ENCODE data around the gene STK32C. TPM values are rescaled to one million over a fixed set of nuclear protein-coding genes. Genes with fewer than 3 reads are reported as not detected.

Gene STK32C
- total and polyA plus RNA-seq, 2 donors from 2014 or later = 11.6 to 14.4 TPM

DNA sequence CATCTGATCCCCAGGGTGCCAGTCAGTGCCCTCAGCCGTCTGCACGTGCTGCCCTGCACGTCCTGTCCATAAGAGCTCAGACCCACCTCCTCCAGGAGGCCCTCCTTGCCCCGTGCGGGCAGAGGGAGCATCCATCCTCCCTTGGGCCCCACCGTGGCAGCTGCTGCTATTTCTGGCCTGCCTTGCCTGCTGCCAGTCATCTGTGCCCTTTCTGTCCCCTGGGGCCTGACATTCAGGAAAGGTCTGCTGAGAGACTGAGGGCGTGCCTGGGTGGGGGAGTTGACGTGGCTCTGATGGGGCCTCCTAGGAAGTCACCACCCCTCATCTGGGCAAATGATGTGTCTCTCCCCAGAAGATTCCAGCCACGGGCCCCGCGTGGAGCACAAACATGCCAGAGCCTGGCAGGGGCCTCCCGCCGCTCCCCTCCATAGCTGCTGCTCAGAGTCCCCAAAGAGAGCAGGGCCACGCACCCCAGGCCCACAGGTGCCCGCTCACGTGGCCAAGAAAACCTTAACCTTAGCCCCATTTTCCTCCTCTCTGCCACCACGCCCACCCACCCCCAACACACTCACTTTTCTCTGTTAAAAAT is 99.2 kb downstream of the STK32C start:
- no peaks in the 10 kb centered on the region for H3K4me1 ChIP-seq (ENCODE audit: control insufficient read depth in 2 of 3, insufficient read depth in 2 of 3, low read depth in 1 of 3, low read length in 3 of 3)
- no peak for FAIRE-seq
- H3K27ac ChIP-seq (ENCODE audit: low read depth in 2 of 2, low read length in 2 of 2) = no peak overlapping the region
- DNase-seq = no peak
- intact Hi-C loops (cut with DNase I) = no loop called here
- peaks cover 0 to 8% (median under 1%) of the 10 kb centered on the region in 3 donors for H3K9me3 ChIP-seq (ENCODE audit: control insufficient read depth in 2 of 3, insufficient read depth in 1 of 3, low read length in 3 of 3)
- H3K4me3 ChIP-seq (ENCODE audit: low read length in 3 of 3) = no peak overlapping the region
- no peaks in the 10 kb centered on the region for H3K36me3 ChIP-seq (ENCODE audit: control insufficient read depth in 2 of 3, insufficient read depth in 3 of 3, low read length in 3 of 3)
- H3K27me3 ChIP-seq (ENCODE audit: control insufficient read depth, insufficient read depth, low read length) = no peaks in the 10 kb centered on the region
- H3K9ac ChIP-seq (ENCODE audit: low read length in 3 of 3) = no peak overlapping the region
- TF ChIP-seq, protein P1, sequence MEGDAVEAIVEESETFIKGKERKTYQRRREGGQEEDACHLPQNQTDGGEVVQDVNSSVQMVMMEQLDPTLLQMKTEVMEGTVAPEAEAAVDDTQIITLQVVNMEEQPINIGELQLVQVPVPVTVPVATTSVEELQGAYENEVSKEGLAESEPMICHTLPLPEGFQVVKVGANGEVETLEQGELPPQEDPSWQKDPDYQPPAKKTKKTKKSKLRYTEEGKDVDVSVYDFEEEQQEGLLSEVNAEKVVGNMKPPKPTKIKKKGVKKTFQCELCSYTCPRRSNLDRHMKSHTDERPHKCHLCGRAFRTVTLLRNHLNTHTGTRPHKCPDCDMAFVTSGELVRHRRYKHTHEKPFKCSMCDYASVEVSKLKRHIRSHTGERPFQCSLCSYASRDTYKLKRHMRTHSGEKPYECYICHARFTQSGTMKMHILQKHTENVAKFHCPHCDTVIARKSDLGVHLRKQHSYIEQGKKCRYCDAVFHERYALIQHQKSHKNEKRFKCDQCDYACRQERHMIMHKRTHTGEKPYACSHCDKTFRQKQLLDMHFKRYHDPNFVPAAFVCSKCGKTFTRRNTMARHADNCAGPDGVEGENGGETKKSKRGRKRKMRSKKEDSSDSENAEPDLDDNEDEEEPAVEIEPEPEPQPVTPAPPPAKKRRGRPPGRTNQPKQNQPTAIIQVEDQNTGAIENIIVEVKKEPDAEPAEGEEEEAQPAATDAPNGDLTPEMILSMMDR (IDR thresholded peaks at IDR 0.05; ENCODE audit: borderline replicate concordance, extremely low read depth, insufficient read depth) = no peak

DNA sequence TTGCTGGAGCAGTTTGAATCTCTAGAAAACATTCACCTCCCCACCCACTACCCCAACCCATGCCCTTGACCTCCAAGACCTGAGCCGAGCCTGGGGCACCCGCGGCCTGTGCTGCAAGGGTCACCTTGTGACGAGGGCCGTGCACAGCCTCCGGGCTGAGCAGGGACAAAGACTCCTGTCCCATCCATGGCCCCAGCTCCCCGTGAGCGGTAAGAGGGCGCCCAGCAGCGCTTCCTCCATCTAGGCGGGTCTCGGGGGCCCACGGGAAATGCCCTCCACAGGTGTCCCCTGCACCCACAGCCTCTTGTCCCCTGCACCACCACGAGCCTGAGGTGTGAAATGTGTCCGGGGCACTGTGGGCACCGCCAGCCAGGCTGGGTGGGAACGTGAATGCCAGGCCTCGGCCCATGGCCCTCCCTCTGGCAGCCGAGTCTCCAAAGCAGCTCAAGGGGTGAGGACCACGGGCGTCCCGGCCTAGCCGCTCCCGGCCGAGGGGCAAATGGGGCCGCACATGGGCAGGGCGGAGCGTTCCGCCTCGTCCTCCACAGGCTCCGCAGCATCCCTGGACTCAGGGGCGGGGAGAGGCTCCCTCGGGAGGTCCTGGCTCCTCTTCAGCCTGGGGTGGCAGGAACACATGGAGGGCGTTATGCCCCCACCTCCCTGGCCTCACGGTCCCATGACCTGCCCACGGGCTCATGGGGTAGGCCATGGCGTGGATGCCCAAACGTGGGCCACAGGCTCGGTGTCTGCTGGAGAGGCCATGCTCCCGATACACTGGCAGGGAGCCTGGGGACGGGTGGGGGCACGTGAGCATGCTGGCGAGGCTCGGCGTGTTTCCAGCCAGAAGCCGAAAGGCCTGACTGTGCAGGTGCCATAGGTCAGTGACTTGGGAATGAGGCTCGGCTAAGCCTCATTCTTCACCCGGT is 100.0 kb downstream of the STK32C start:
- H3K9ac ChIP-seq (ENCODE audit: low read length in 3 of 3) = no peak overlapping the region
- intact Hi-C loops (cut with DNase I) = no loop called here
- H3K4me3 ChIP-seq (ENCODE audit: low read length in 3 of 3) = no peak overlapping the region
- TF ChIP-seq, protein P1 (IDR thresholded peaks at IDR 0.05; ENCODE audit: borderline replicate concordance, extremely low read depth, insufficient read depth) = no peak
- H3K9me3 ChIP-seq (ENCODE audit: control insufficient read depth in 2 of 3, insufficient read depth in 1 of 3, low read length in 3 of 3) = peaks cover 0 to under 1% (median 0%) of the 10 kb centered on the region in 3 donors
- no peaks in the 10 kb centered on the region for H3K27me3 ChIP-seq (ENCODE audit: control insufficient read depth, insufficient read depth, low read length)
- no peaks in the 10 kb centered on the region for H3K4me1 ChIP-seq (ENCODE audit: control insufficient read depth in 2 of 3, insufficient read depth in 2 of 3, low read depth in 1 of 3, low read length in 3 of 3)
- H3K36me3 ChIP-seq (ENCODE audit: control insufficient read depth in 2 of 3, insufficient read depth in 3 of 3, low read length in 3 of 3) = no peaks in the 10 kb centered on the region
- DNase-seq (peak in 1 of 5 donors; percentile 72), FAIRE-seq (no peak)
- H3K27ac ChIP-seq (ENCODE audit: low read depth in 2 of 2, low read length in 2 of 2) = no peak overlapping the region

DNA sequence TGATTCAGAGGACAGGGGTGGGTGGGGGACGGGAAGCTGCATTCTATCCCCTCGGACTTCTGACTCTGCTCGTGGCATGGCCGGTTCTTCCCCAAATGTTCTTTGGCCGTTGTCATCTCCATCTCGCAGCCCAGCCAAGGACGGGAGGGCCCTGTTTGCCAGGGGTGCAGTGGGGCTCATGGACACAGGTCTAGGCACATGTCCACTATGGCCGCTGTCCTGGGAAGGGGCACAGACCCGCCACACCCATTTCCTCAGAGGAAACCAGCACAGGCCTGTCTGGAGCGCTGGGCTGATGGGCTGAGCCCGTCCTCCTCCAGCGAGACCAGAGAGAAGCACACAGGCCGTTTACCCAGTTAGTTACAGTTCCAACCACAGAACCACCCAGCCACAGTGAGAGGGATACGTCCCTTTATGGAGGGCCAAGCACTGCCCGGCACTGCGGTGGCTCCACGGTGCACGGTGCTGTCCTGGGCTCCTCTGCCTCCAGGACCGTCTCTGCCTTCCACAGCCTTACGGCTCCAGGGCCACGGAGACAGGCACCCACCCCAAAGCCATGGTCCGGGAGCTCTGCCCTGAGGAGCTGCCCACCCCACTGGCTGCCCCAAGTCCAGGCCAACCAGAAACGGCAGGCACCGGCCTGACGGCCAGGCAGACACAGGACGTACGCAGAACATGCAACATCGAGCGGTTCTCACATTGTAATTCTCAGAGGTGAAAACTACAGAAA is 100.8 kb downstream of the STK32C start:
- intact Hi-C loops (cut with DNase I) = no loop called here
- DNase-seq (peak in 1 of 5 donors; percentile 59), FAIRE-seq (no peak)

More for the DNA sequence above, 100.8 kb downstream of the STK32C start:
- Histone ChIP-seq H3K9me3 (ENCODE audit: control insufficient read depth in 2 of 3, insufficient read depth in 1 of 3, low read length in 3 of 3) (no peaks in the 10 kb centered on the region), H3K27me3 (ENCODE audit: control insufficient read depth, insufficient read depth, low read length) (no peaks in the 10 kb centered on the region), H3K27ac (ENCODE audit: low read depth in 2 of 2, low read length in 2 of 2) (no peak overlapping the region), H3K9ac (ENCODE audit: low read length in 3 of 3) (no peak overlapping the region), H3K4me3 (ENCODE audit: low read length in 3 of 3) (no peak overlapping the region), H3K4me1 (ENCODE audit: control insufficient read depth in 2 of 3, insufficient read depth in 2 of 3, low read depth in 1 of 3, low read length in 3 of 3) (no peaks in the 10 kb centered on the region), H3K36me3 (ENCODE audit: control insufficient read depth in 2 of 3, insufficient read depth in 3 of 3, low read length in 3 of 3) (no peaks in the 10 kb centered on the region)
- TF ChIP-seq, protein P1 (IDR thresholded peaks at IDR 0.05; ENCODE audit: borderline replicate concordance, extremely low read depth, insufficient read depth) = no peak
